Smooth muscle cell (in vitro differentiated cells): ENCODE measurements around the gene TPP1. TPM values are rescaled to one million over a fixed set of nuclear protein-coding genes. Genes with fewer than 3 reads are reported as not detected.

Source experiments
- DNase-seq: peaks from one replicate; lab custom pipeline; 2025; ENCODE audit not compliant: unreplicated experiment; lab: John Stamatoyannopoulos, UW
- H2AFZ ChIP-seq: fragments of 200-600 bp; sonication (generic); 2 replicates; pipeline ENCODE4 v1.6.0; 2016; ENCODE audit warnings: antibody characterized with exemption, low read depth, mild to moderate bottlenecking
- H3F3A ChIP-seq: fragments of 200-600 bp; sonication (generic); 2 replicates; pipeline ENCODE4 v1.6.0; 2017; ENCODE audit warnings: antibody characterized with exemption, low read depth
- H3K27ac ChIP-seq: fragments of 200-600 bp; sonication (generic); 2 replicates; pipeline ENCODE4 v1.5.1; 2016; ENCODE audit warnings: low read depth, mild to moderate bottlenecking
- H3K27me3 ChIP-seq: fragments of 200-600 bp; sonication (generic); 2 replicates; pipeline ENCODE4 v1.6.1; 2016; ENCODE audit warnings: low read depth, mild to moderate bottlenecking
- H3K36me3 ChIP-seq: fragments of 200-600 bp; sonication (generic); 2 replicates; pipeline ENCODE4 v1.5.1; 2016; ENCODE audit warnings: low read depth
- H3K4me1 ChIP-seq: fragments of 200-600 bp; sonication (generic); 2 replicates; pipeline ENCODE4 v1.5.1; 2016; ENCODE audit warnings: low read depth
- H3K4me2 ChIP-seq: fragments of 200-600 bp; sonication (generic); 2 replicates; pipeline ENCODE4 v1.6.0; 2016; ENCODE audit warnings: mild to moderate bottlenecking
- H3K4me3 ChIP-seq: fragments of 200-600 bp; sonication (generic); 2 replicates; pipeline ENCODE4 v1.5.1; 2016; ENCODE audit warnings: mild to moderate bottlenecking
- H3K79me2 ChIP-seq: fragments of 200-600 bp; sonication (generic); 2 replicates; pipeline ENCODE4 v1.6.0; 2016; ENCODE audit warnings: low read depth, mild to moderate bottlenecking
- H3K9ac ChIP-seq: fragments of 200-600 bp; sonication (generic); 2 replicates; pipeline ENCODE4 v1.6.0; 2016; ENCODE audit warnings: low read depth
- H3K9me3 ChIP-seq: fragments of 200-600 bp; sonication (generic); replicated peaks from 2 replicates; pipeline ENCODE4 v1.5.1; 2016; ENCODE audit warnings: low read depth
- H4K20me1 ChIP-seq: fragments of 200-600 bp; sonication (generic); 2 replicates; pipeline ENCODE4 v1.6.0; 2016; ENCODE audit warnings: low read depth
- CTCF ChIP-seq: fragments of 200-600 bp; sonication (generic); IDR thresholded peaks from 2 replicates; pipeline ENCODE4 v1.5.1; 2017; ENCODE audit warnings: borderline replicate concordance, mild to moderate bottlenecking, antibody characterized with exemption; ENCODE audit not compliant: insufficient read depth, poor library complexity, severe bottlenecking
- WGBS: methylation state at CpG from one replicate; pipeline ENCODE4 v1.1.7; 2016; ENCODE audit warnings: low lambda C conversion rate; 5-methylcytosine and 5-hydroxymethylcytosine counted together
- polyA plus RNA-seq: library from polyadenylated mRNA; unstranded; fragments of >200 nt; fragmentation: Nextera tagmentation; extraction: Ambion mirVana; gene quantifications from 2 replicates; pipeline ENCODE4 v1.2.1, GENCODE V29; 2016
- total RNA-seq: library from RNA; depleted of rRNA; stranded (reverse); fragments of >200 nt; gene quantifications from 2 replicates; pipeline ENCODE4 v1.2.3, GENCODE V29; 2014

The TPP1 gene
- total and polyA plus RNA-seq, 2 experiments from 2014 or later = 37.3 to 55.4 TPM

GRCh38 chr11:6565325-6565724 lies 53.9 kb downstream of the TPP1 start:
- Histone ChIP-seq H3K27me3 (no peaks in the 10 kb centered on the region), H3K4me3 (no peak overlapping the region), H3K79me2 (no peaks in the 10 kb centered on the region), H3K4me2 (no peak overlapping the region), H3K9ac (no peak overlapping the region), H3K4me1 (no peaks in the 10 kb centered on the region), H3K36me3 (no peaks in the 10 kb centered on the region), H4K20me1 (no peaks in the 10 kb centered on the region), H3F3A (no peaks in the 10 kb centered on the region), H3K27ac (no peak overlapping the region), H2AFZ (no peak overlapping the region), H3K9me3 (no peaks in the 10 kb centered on the region)
- TF ChIP-seq CTCF = no peak
- DNase-seq = no peak
- WGBS = 68% methylated on average over 2 of the region's 2 CpGs

DNA sequence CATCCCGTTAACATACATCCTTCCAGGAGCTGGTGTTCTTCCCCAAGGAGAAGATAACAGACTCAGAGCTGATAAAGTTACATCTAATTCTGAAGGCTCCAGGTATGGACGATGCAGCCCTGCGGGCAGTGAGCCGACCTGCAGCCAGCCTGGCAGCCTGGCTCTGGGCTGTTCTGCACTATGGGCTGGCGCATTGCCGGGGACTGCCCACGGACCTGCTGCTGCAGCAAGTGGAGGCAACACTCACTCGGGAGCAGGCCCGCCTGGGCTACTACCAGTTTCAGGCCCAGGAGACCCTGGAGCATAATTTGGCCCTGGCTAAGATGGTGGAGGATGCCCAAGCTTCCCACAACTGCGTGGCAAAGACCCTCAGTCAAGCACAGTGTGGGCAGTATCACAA lies 55.6 kb downstream of the TPP1 start:
- Histone ChIP-seq H3K4me3 (no peak overlapping the region), H3K27me3 (no peaks in the 10 kb centered on the region), H3K4me1 (no peaks in the 10 kb centered on the region), H3K36me3 (no peaks in the 10 kb centered on the region), H3K79me2 (no peaks in the 10 kb centered on the region), H2AFZ (no peak overlapping the region), H3K9ac (no peak overlapping the region), H4K20me1 (no peaks in the 10 kb centered on the region), H3K4me2 (no peak overlapping the region), H3K27ac (no peak overlapping the region), H3F3A (no peaks in the 10 kb centered on the region), H3K9me3 (no peaks in the 10 kb centered on the region)
- no peak for DNase-seq
- TF ChIP-seq CTCF = no peak
- 90% methylated on average over 10 of the region's 10 CpGs for WGBS

DNA sequence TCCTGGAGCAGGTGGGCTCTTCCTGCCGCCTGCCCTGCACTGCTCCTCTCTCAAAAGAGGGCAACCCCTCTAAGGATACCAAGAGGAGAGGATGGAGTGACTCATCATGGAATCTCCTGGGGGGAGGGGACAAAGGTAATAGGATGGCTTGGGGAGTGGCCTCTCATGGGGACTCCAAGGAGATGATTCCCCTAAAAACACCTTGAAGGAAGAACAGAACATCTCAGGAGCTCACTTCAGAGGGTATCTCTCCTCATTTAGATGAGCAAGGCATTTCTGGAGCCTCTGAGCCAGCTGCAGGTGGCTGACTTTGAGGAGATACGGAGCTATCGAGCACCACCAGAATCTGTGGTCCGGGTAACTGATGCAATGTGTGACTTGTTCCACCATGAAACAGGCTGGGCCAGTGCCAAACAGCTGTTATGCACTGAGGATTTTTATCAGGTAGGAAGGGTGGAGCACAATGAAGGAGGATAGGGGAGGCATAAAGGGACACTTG lies 56.1 kb downstream of the TPP1 start:
- no peaks in the 10 kb centered on the region for H3K36me3 ChIP-seq
- H3K4me3 ChIP-seq = no peak overlapping the region
- no peaks in the 10 kb centered on the region for H4K20me1 ChIP-seq
- no peaks in the 10 kb centered on the region for H3K4me1 ChIP-seq
- no peak for DNase-seq
- TF ChIP-seq CTCF = no peak
- H3K9ac ChIP-seq = no peak overlapping the region
- no peak overlapping the region for H3K4me2 ChIP-seq
- H3K79me2 ChIP-seq = no peaks in the 10 kb centered on the region
- no peaks in the 10 kb centered on the region for H3K9me3 ChIP-seq
- H2AFZ ChIP-seq = no peak overlapping the region
- no peaks in the 10 kb centered on the region for H3K27me3 ChIP-seq
- H3F3A ChIP-seq = no peaks in the 10 kb centered on the region
- WGBS = 93% methylated on average over 4 of the region's 4 CpGs
- H3K27ac ChIP-seq = no peak overlapping the region

Other genes starting within 250 kb of the TPP1 start
- gene SMPD1, start 228.9 kb downstream of the TPP1 start, total RNA-seq = 40.2 and 57.3 TPM in 2 replicates
- gene SMPD1, start 228.9 kb downstream of the TPP1 start, polyA plus RNA-seq = 50.0 and 56.6 TPM in 2 replicates
- 31.1 and 36.7 TPM in 2 replicates for gene APBB1, start 200.3 kb downstream of the TPP1 start, total RNA-seq
- 59.2 and 64.2 TPM in 2 replicates for gene APBB1, start 200.3 kb downstream of the TPP1 start, polyA plus RNA-seq
- 0.40 and 3.5 TPM in 2 replicates for gene HPX, start 178.4 kb downstream of the TPP1 start, total RNA-seq
- 1.1 and 2.6 TPM in 2 replicates for gene HPX, start 178.4 kb downstream of the TPP1 start, polyA plus RNA-seq
- gene TRIM3, start 145.5 kb downstream of the TPP1 start, total RNA-seq = 14.0 and 14.9 TPM in 2 replicates
- gene TRIM3, start 145.5 kb downstream of the TPP1 start, polyA plus RNA-seq = 25.5 and 36.0 TPM in 2 replicates
- 61.6 and 61.9 TPM in 2 replicates for gene ARFIP2, start 138.1 kb downstream of the TPP1 start, total RNA-seq
- 84.0 and 88.6 TPM in 2 replicates for gene ARFIP2, start 138.1 kb downstream of the TPP1 start, polyA plus RNA-seq
- 37.0 and 46.7 TPM in 2 replicates for gene TIMM10B, start 137.9 kb downstream of the TPP1 start, total RNA-seq
- gene TIMM10B, start 137.9 kb downstream of the TPP1 start, polyA plus RNA-seq = 29.1 and 43.6 TPM in 2 replicates
- gene DNHD1, start 122.1 kb downstream of the TPP1 start, total RNA-seq = 9.1 and 13.3 TPM in 2 replicates
- gene DNHD1, start 122.1 kb downstream of the TPP1 start, polyA plus RNA-seq = 5.5 and 5.9 TPM in 2 replicates
- 10.2 and 13.5 TPM in 2 replicates for gene RRP8, start 15.8 kb downstream of the TPP1 start, total RNA-seq
- gene RRP8, start 15.8 kb downstream of the TPP1 start, polyA plus RNA-seq = 23.5 and 24.9 TPM in 2 replicates
- gene ILK, start 15.6 kb downstream of the TPP1 start, total RNA-seq = 138 and 166 TPM in 2 replicates
- gene ILK, start 15.6 kb downstream of the TPP1 start, polyA plus RNA-seq = 236 and 238 TPM in 2 replicates
- 67.9 and 83.3 TPM in 2 replicates for gene TAF10, start 7.2 kb downstream of the TPP1 start, total RNA-seq
- gene TAF10, start 7.2 kb downstream of the TPP1 start, polyA plus RNA-seq = 373 and 378 TPM in 2 replicates
- gene DCHS1, start 36.4 kb upstream of the TPP1 start, total RNA-seq = 25.1 and 34.2 TPM in 2 replicates
- 21.0 and 24.5 TPM in 2 replicates for gene DCHS1, start 36.4 kb upstream of the TPP1 start, polyA plus RNA-seq
- gene MRPL17, start 63.9 kb upstream of the TPP1 start, total RNA-seq = 64.0 and 132 TPM in 2 replicates
- gene MRPL17, start 63.9 kb upstream of the TPP1 start, polyA plus RNA-seq = 77.4 and 98.4 TPM in 2 replicates
- gene OR2AG2, start 152.6 kb upstream of the TPP1 start, total RNA-seq = 0.13 and 0.72 TPM in 2 replicates
- 0.23 TPM in 1 of 2 replicates, not detected in the other for gene OR2AG2, start 152.6 kb upstream of the TPP1 start, polyA plus RNA-seq
- gene OR2AG1, start 163.6 kb upstream of the TPP1 start, total RNA-seq = not detected in 2 replicates
- gene OR2AG1, start 163.6 kb upstream of the TPP1 start, polyA plus RNA-seq = not detected in 2 replicates
- 0.18 and 0.40 TPM in 2 replicates for gene OR6A2, start 180.3 kb upstream of the TPP1 start, total RNA-seq
- not detected in 2 replicates for gene OR6A2, start 180.3 kb upstream of the TPP1 start, polyA plus RNA-seq
- not detected in 2 replicates for gene OR10A5, start 226.3 kb upstream of the TPP1 start, total RNA-seq
- gene OR10A5, start 226.3 kb upstream of the TPP1 start, polyA plus RNA-seq = 0.17 TPM in 1 of 2 replicates, not detected in the other
- not detected in 2 replicates for gene OR10A2, start 243.6 kb upstream of the TPP1 start, total RNA-seq
- 0.06 TPM in 1 of 2 replicates, not detected in the other for gene OR10A2, start 243.6 kb upstream of the TPP1 start, polyA plus RNA-seq